M059J (cell line): Measurements from ENCODE around the gene AIPL1. TPM values are rescaled to one million over a fixed set of nuclear protein-coding genes. Genes with fewer than 3 reads are reported as not detected.

Experiments used
- DNase-seq: peaks from one replicate; pipeline ENCODE4 v3.0.0-alpha.2; 2012; ENCODE audit warnings: low read depth
- total RNA-seq: library from RNA; depleted of rRNA; stranded (reverse); fragments of >200 nt; shearing (Covaris generic); gene quantifications from 2 replicates; pipeline ENCODE4 v1.2.3, GENCODE V29; 2014; rRNA removed

The AIPL1 gene
- total RNA-seq, 1 experiment from 2014 or later = 0.05 TPM

- peak; percentile 78 for DNase-seq
These were observed 60.1 kb downstream of the AIPL1 start for GRCh38 chr17:6374761-6375312.

GRCh38 chr17:6374271-6374691, 60.6 kb downstream of the AIPL1 start:
- no peak for DNase-seq

Other genes starting within 250 kb of the AIPL1 start
- 76.1 and 87.3 TPM in 2 replicates for gene PIMREG, start 9.3 kb upstream of the AIPL1 start, total RNA-seq
- 0.39 and 0.89 TPM in 2 replicates for gene PITPNM3, start 121.4 kb upstream of the AIPL1 start, total RNA-seq
- gene KIAA0753, start 205.6 kb upstream of the AIPL1 start, total RNA-seq = 7.2 and 12.9 TPM in 2 replicates
- gene TXNDC17, start 205.9 kb upstream of the AIPL1 start, total RNA-seq = 250 and 253 TPM in 2 replicates
- 13.4 and 29.9 TPM in 2 replicates for gene MED31, start 216.5 kb upstream of the AIPL1 start, total RNA-seq
- 0.62 and 1.6 TPM in 2 replicates for gene C17orf100, start 216.6 kb upstream of the AIPL1 start, total RNA-seq